GM12891 (cell line): ENCODE measurements around the gene WDR48.
"Not testable (repeated sequence)": the region's sequence is repeated elsewhere in the genome, so short reads cannot be mapped to it uniquely, and the experiment has no call there.

Experiments
- DNase-seq: peaks from one replicate; pipeline ENCODE4 v3.0.0; 2011; ENCODE audit warnings: low spot score; ENCODE audit not compliant: insufficient read length
- FAIRE-seq: peaks from 2 replicates; lab custom pipeline; 2011; peaks lifted over from hg19 to GRCh38; lab: Jason Lieb, UNC
- PAX5 ChIP-seq: IDR thresholded peaks from 2 replicates; pipeline ENCODE4 v1.6.1; 2011; ENCODE audit warnings: low read length, moderate library complexity, mild to moderate bottlenecking; ENCODE audit not compliant: insufficient read depth, severe bottlenecking
- POLR2A ChIP-seq: IDR thresholded peaks from 2 replicates; pipeline ENCODE4 v1.6.1; 2011; ENCODE audit warnings: low read depth, low read length, control low read depth
- POLR2AphosphoS5 ChIP-seq: IDR thresholded peaks from 2 replicates; pipeline ENCODE4 v1.6.1; 2011; ENCODE audit warnings: low read depth, low read length, control low read depth
- POU2F2 ChIP-seq: IDR thresholded peaks from 2 replicates; pipeline ENCODE4 v1.6.1; 2011; ENCODE audit warnings: low read depth, mild to moderate bottlenecking, control low read depth, low read length, moderate library complexity
- SPI1 ChIP-seq: IDR thresholded peaks from 2 replicates; pipeline ENCODE4 v1.6.1; 2011; ENCODE audit warnings: low read depth, low read length, control low read depth
- TAF1 ChIP-seq: IDR thresholded peaks from 2 replicates; pipeline ENCODE4 v1.6.1; 2011; ENCODE audit warnings: low read depth, low read length, control low read depth

The WDR48 gene

GRCh38 chr3:39022286-39022630 is 29.6 kb upstream of the WDR48 start:
- no peak for TF ChIP-seq POU2F2
- no peak for TF ChIP-seq PAX5
- TF ChIP-seq POLR2AphosphoS5, result no peak
- TF ChIP-seq TAF1, result no peak
- TF ChIP-seq SPI1, result no peak
- TF ChIP-seq POLR2A, result no peak
- DNase-seq (no peak), FAIRE-seq (no peak)

- no peak for DNase-seq
- TF ChIP-seq POLR2A, result no peak
- TF ChIP-seq PAX5, result no peak
- TF ChIP-seq POLR2AphosphoS5, result no peak
- TF ChIP-seq POU2F2, result no peak
- TF ChIP-seq TAF1, result no peak
- no peak for TF ChIP-seq SPI1
- FAIRE-seq, result no peak
These were observed 27.3 kb upstream of the WDR48 start for GRCh38 chr3:39024497-39024896.

GRCh38 chr3:39025222-39025970 is 26.4 kb upstream of the WDR48 start:
- DNase-seq (no peak), FAIRE-seq (no peak)
- TF ChIP-seq POU2F2 (no peak), TAF1 (no peak), PAX5 (no peak), POLR2AphosphoS5 (no peak), POLR2A (no peak), SPI1 (no peak)

- DNase-seq, result no peak
- TF ChIP-seq TAF1 (no peak), POU2F2 (no peak), PAX5 (no peak), POLR2AphosphoS5 (no peak)
- no peak for FAIRE-seq
These were observed 23.3 kb upstream of the WDR48 start for GRCh38 chr3:39028546-39028945.

- DNase-seq (no peak), FAIRE-seq (no peak)
- no peak for TF ChIP-seq POU2F2
- TF ChIP-seq PAX5, result no peak
These were observed 22.3 kb upstream of the WDR48 start for GRCh38 chr3:39029556-39029955.

GRCh38 chr3:39038165-39038564 is 13.7 kb upstream of the WDR48 start:
- no peak for FAIRE-seq
- DNase-seq, result no peak
- TF ChIP-seq PAX5 (no peak), TAF1 (no peak), POLR2AphosphoS5 (no peak), POLR2A (no peak), POU2F2 (no peak), SPI1 (no peak)

- DNase-seq (no peak), FAIRE-seq (peak; percentile 5)
- peak; percentile 77 for TF ChIP-seq SPI1
- TF ChIP-seq TAF1, result no peak
These were observed 1.8 kb upstream of the WDR48 start for GRCh38 chr3:39050029-39050428.

- no peak for DNase-seq
- FAIRE-seq, result peak; percentile 57
- TF ChIP-seq POLR2AphosphoS5 (no peak), POU2F2 (no peak), SPI1 (no peak), POLR2A (no peak), TAF1 (no peak), PAX5 (no peak)
These were observed 767 bp downstream of the WDR48 start for GRCh38 chr3:39052583-39052982.

- no peak for TF ChIP-seq POU2F2
- FAIRE-seq, result no peak
These were observed 1.9 kb downstream of the WDR48 start for GRCh38 chr3:39053696-39054095.

GRCh38 chr3:39056151-39056550 is 4.3 kb downstream of the WDR48 start:
- TF ChIP-seq TAF1 (no peak), SPI1 (no peak), POLR2AphosphoS5 (no peak)
- FAIRE-seq, result no peak
- DNase-seq, result no peak

More at GRCh38 chr3:39053696-39054095, 1.9 kb downstream of the WDR48 start:
- no peak for DNase-seq

GRCh38 chr3:39061228-39061627 is 9.4 kb downstream of the WDR48 start:
- not testable (repeated sequence) for FAIRE-seq, DNase-seq
